LNCaP clone FGC (cell line): ENCODE measurements around the gene ATAD1.
"Not testable (repeated sequence)": the region's sequence is repeated elsewhere in the genome, so short reads cannot be mapped to it uniquely, and the experiment has no call there.

Source experiments
- DNase-seq: peaks from one replicate; pipeline ENCODE4 v3.0.0-alpha.2; 2011; ENCODE audit warnings: low read depth
- H3K4me3 ChIP-seq: 2 replicates; pipeline ENCODE4 v1.5.1; 2011; ENCODE audit warnings: mild to moderate bottlenecking, low read depth, low read length, control low read depth
- TF ChIP-seq, protein P1 (sequence below): IDR thresholded peaks from 2 replicates; pipeline ENCODE4 v1.5.1; 2012; ENCODE audit warnings: mild to moderate bottlenecking; ENCODE audit not compliant: control insufficient read depth, insufficient read depth; ENCODE audit errors: extremely low read depth

Gene ATAD1

DNA sequence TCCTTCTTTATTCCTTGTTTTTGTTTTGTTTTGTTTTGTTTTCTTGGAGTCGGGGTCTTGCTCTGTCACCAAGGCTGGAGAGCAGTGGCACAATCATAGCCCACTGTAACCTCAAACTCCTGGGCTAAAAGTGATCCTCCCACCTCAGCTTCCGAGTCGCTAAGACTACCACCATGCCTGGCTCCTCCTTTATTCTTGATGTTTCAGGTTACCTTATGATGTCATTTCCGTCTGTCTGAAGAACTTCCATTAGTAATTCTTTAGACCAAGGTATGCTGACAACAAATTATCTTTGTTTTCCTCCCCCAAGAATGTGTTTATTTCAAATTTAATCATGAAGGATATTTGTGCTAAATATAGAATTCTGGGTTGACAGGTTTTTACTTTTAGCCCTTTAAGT, 18.1 kb upstream of the ATAD1 start:
- TF ChIP-seq, protein P1, sequence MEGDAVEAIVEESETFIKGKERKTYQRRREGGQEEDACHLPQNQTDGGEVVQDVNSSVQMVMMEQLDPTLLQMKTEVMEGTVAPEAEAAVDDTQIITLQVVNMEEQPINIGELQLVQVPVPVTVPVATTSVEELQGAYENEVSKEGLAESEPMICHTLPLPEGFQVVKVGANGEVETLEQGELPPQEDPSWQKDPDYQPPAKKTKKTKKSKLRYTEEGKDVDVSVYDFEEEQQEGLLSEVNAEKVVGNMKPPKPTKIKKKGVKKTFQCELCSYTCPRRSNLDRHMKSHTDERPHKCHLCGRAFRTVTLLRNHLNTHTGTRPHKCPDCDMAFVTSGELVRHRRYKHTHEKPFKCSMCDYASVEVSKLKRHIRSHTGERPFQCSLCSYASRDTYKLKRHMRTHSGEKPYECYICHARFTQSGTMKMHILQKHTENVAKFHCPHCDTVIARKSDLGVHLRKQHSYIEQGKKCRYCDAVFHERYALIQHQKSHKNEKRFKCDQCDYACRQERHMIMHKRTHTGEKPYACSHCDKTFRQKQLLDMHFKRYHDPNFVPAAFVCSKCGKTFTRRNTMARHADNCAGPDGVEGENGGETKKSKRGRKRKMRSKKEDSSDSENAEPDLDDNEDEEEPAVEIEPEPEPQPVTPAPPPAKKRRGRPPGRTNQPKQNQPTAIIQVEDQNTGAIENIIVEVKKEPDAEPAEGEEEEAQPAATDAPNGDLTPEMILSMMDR = no peak
- DNase-seq = no peak
- H3K4me3 ChIP-seq = no peak overlapping the region

DNA sequence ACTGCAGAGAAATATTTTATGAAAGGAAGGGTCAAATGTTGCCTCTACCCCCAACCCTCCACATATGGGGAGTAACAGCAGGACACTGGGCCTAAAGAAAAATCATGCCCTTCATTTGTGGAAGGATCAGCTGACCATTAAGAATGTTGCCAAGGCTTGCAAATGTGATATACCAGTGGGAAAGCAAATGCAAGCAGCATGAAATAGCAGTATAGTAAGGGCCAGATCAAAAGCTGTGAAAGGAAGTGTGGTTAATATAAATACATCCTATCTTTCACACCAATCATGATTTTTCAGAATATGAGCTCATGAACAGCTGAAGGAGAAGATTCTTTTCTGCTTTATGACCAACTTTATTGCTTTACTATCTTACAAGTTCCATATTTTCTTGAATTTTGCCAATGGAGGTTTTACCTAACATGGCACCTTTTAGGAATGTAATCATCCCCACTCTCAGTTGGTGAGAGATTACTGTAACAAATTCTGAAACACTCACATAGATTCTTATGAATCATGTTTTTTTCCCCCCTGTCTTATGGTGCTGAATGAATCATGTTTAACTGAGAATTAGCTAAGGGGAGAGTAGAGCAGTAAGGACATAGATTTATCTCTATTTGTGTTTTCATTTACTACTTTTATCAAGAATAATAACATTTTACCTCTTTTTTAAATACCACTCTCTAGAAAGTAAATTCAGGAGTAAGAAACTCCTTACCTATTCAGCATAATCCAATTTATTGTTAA, 12.1 kb upstream of the ATAD1 start:
- no peak overlapping the region for H3K4me3 ChIP-seq
- TF ChIP-seq, protein P1 = no peak
- DNase-seq = no peak

DNA sequence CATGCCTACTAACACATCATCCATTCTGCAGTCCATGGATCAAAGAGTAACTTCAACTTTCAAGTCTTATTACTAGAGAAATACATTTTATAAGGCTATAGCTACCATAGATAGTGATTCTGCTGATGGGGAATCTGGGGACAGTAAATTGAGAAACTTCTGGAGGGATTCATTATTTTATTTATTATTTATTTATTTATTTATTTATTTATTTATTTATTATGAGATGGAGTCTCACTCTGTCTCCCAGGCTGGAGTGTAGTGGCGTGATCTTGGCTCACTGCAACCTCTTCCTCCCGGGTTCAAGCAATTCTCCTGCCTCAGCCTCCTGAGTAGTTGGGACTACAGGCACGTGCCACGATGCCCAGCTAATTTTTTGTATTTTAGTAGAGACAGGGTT, 11.0 kb upstream of the ATAD1 start:
- not testable (repeated sequence) for DNase-seq

DNA sequence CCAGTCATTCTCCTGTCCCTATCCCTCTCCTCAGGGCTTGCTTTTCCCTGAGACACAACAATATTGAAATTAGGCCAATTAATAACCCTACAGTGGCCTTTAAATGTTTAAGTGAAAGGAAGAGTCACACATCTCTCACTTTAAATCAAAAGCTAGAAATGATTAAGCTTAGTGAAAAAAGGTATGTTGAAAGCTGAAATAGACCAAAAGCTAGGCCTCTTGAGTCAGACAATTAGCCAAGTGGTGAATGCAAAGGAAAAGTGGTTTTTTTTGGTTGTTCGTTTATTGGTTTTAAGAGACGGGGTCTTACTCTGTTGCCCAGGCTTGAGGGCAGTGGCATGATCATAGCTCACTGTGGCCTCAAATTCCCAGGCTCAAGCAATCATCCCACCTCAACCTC, 9.7 kb upstream of the ATAD1 start:
- no peak for DNase-seq
- TF ChIP-seq, protein P1 = no peak
- H3K4me3 ChIP-seq = no peak overlapping the region

More for the DNA sequence above, 11.0 kb upstream of the ATAD1 start:
- not testable (repeated sequence) for H3K4me3 ChIP-seq

DNA sequence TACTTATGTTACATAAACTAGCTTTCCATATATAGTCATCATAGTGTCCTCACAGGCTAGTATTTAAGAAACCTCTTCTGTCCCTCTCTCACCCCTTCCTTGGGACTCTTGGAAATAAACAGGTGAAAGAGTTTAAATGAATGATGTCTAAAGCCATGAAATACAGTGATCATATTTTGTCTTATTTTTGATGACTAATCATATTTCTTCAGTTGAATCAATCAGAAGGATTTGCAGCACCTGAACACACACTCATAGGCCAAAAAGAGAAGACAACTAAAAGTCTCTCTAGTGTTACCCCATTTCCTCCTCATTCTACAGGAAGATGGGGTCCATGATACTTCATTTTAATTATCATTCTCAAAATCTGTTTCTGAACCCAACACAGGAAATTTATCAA, 8.6 kb upstream of the ATAD1 start:
- no peak overlapping the region for H3K4me3 ChIP-seq
- DNase-seq = no peak
- TF ChIP-seq, protein P1 = no peak

DNA sequence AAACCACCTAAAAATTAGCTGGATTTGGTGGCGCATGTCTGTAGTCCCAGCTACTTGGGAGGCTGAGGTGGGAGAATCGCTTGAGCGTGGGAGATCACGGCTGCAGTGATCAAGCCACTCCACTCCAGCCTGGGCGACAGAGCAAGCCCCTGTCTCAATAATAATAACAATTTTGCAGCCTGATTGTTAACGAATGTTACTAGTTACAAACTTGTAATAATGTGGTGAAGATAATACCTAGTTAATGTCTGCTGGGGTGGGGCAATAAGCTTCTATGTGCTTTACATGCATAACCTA, 1.2 kb upstream of the ATAD1 start:
- no peak overlapping the region; the same call in 1 of the 2 replicates for H3K4me3 ChIP-seq
- DNase-seq = no peak
- TF ChIP-seq, protein P1 = no peak

DNA sequence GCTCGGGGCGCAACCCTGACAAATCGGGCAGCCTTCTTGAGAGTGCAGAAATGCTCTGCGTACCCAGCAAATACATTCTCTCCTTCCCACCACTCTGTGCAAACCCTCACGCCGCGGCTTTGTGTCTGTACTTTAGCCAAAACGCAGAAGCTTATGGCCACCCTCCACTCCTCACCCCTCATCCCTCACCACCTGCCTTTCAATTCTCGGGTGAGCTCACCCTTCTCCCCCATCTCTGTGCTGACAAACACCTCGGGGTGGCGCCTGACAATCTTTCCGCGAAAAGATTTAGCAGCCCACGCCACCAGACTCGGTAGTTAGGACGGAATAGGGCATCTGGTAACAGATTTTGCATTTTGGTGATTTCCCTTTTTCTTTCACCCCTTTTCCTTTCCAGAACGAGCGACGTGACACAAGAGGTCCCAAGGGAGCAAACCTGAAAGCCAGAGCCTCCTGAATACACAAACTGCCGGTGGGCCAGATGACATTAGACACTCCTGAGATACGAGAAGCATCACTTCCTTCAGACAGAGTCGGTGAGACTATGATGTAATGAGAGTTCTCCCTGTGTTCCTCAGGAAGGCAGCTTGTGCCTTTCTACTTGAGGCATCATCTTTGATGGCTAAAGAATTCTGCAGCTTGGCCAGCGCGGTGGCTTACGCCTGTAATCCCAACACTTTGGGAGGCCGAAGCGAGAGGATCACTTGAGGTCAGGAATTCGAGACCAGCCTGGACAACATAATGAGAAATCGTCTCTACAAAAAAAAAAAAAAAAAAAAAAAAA, 671 bp upstream of the ATAD1 start:
- H3K4me3 ChIP-seq = peak overlapping the region; percentile 74
- TF ChIP-seq, protein P1 = no peak
- DNase-seq = no peak
